Neural progenitor cell (in vitro differentiated cells): Measurements from ENCODE around the gene TMEM134.

Experiments used
- EZH2 ChIP-seq: fragments of 200-600 bp; sonication (generic); IDR thresholded peaks from 2 replicates; pipeline ENCODE4 v1.6.1; 2017; ENCODE audit warnings: antibody characterized with exemption, mild to moderate bottlenecking, moderate library complexity
- EZH2phosphoT487 ChIP-seq: fragments of 200-600 bp; sonication (generic); IDR thresholded peaks from 2 replicates; pipeline ENCODE4 v1.6.1; 2017; ENCODE audit warnings: antibody characterized with exemption
- TF ChIP-seq, protein P1 (sequence below): fragments of 200-600 bp; sonication (generic); IDR thresholded peaks from 2 replicates; pipeline ENCODE4 v1.5.1; 2017; ENCODE audit warnings: antibody characterized with exemption, mild to moderate bottlenecking

DNA sequence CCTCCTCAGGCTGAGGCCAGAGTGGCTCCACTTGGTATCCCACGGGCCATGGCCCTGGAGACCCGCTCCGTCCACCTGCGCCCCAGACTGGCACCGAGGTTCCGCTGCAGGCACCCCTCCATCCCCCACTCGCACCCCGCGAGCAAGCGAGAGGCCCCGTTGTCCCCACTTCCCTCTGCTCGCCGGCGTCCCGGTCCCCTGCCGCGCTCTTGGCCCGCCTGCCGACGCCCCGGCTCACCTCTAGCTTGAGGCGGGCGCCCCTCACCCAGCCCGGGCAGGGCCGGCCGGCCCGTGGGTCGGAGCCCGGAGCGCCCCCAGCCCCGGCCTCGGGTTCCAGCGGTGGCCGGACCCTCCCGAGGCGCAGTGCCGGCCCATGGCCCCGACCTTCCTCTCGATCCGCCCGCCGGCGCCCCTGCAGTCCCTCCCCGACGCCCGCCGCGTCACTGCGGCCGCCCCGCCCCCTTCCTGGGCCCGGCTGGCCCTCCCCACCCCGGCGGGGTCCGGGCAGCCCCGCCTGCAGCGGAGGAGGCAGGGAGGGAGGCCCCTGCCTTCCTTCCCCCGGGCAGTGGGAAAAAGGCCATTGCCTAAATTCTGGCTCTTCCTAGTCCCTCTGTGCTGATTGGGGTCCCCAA, 36.0 kb upstream of the TMEM134 start, which contains the start of gene PITPNM1:
- no peak for TF ChIP-seq EZH2phosphoT487
- TF ChIP-seq, protein P1, sequence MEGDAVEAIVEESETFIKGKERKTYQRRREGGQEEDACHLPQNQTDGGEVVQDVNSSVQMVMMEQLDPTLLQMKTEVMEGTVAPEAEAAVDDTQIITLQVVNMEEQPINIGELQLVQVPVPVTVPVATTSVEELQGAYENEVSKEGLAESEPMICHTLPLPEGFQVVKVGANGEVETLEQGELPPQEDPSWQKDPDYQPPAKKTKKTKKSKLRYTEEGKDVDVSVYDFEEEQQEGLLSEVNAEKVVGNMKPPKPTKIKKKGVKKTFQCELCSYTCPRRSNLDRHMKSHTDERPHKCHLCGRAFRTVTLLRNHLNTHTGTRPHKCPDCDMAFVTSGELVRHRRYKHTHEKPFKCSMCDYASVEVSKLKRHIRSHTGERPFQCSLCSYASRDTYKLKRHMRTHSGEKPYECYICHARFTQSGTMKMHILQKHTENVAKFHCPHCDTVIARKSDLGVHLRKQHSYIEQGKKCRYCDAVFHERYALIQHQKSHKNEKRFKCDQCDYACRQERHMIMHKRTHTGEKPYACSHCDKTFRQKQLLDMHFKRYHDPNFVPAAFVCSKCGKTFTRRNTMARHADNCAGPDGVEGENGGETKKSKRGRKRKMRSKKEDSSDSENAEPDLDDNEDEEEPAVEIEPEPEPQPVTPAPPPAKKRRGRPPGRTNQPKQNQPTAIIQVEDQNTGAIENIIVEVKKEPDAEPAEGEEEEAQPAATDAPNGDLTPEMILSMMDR, result no peak
- TF ChIP-seq EZH2, result no peak
